ENCODE data around the gene CFD. TPM values are rescaled to one million over a fixed set of nuclear protein-coding genes. Genes with fewer than 3 reads are reported as not detected.

CFD gene
- total RNA-seq, 6 experiments from 2014 or later, result 0.84 to 1.7 (median 0.98) TPM

GRCh38 chr19:812049-812746, 47.3 kb upstream of the CFD start:
- DNase-seq, result no peak
- Mint-ChIP-seq H3K27ac (no peak overlapping the region), H3K36me3 (ENCODE audit: low read depth) (peaks cover 50% of the 10 kb centered on the region), H3K27me3 (ENCODE audit: insufficient read depth) (peaks cover 31% of the 10 kb centered on the region), H3K9me3 (peaks cover 13% of the 10 kb centered on the region), H3K4me3 (no peak overlapping the region), H3K4me1 (ENCODE audit: low read depth) (no peaks in the 10 kb centered on the region)
- no peak for TF ChIP-seq CTCF (IDR thresholded peaks at IDR 0.05)

- peaks cover 45% of the 10 kb centered on the region for H3K36me3 Mint-ChIP-seq (ENCODE audit: low read depth)
- H3K9me3 Mint-ChIP-seq, result peaks cover 13% of the 10 kb centered on the region
- DNase-seq, result no peak
- no peak overlapping the region for H3K4me3 Mint-ChIP-seq
- no peak overlapping the region for H3K27ac Mint-ChIP-seq
- H3K4me1 Mint-ChIP-seq (ENCODE audit: low read depth), result no peaks in the 10 kb centered on the region
- H3K27me3 Mint-ChIP-seq (ENCODE audit: insufficient read depth), result peaks cover 30% of the 10 kb centered on the region
- TF ChIP-seq CTCF (IDR thresholded peaks at IDR 0.05), result no peak
Measured at GRCh38 chr19:812747-813218, 46.7 kb upstream of the CFD start.

- no peak overlapping the region for H3K4me3 Mint-ChIP-seq
- no peak for DNase-seq
- peaks cover 42% of the 10 kb centered on the region for H3K36me3 Mint-ChIP-seq (ENCODE audit: low read depth)
- no peak overlapping the region for H3K27ac Mint-ChIP-seq
- TF ChIP-seq CTCF (IDR thresholded peaks at IDR 0.05), result no peak
- H3K9me3 Mint-ChIP-seq, result peaks cover 13% of the 10 kb centered on the region
- H3K27me3 Mint-ChIP-seq (ENCODE audit: insufficient read depth), result peaks cover 30% of the 10 kb centered on the region
- no peaks in the 10 kb centered on the region for H3K4me1 Mint-ChIP-seq (ENCODE audit: low read depth)
Measured at GRCh38 chr19:813219-814151, 46.0 kb upstream of the CFD start.

GRCh38 chr19:814152-815078, 45.0 kb upstream of the CFD start:
- TF ChIP-seq CTCF (IDR thresholded peaks at IDR 0.05), result no peak
- DNase-seq, result no peak
- peaks cover 42% of the 10 kb centered on the region for H3K36me3 Mint-ChIP-seq (ENCODE audit: low read depth)
- peak overlapping the region; percentile 32; the same call in 1 of the 2 replicates for H3K4me3 Mint-ChIP-seq
- H3K4me1 Mint-ChIP-seq (ENCODE audit: low read depth), result no peaks in the 10 kb centered on the region
- peak overlapping the region; percentile 43; the same call in 1 of the 2 replicates for H3K27ac Mint-ChIP-seq
- peaks cover 29% of the 10 kb centered on the region for H3K27me3 Mint-ChIP-seq (ENCODE audit: insufficient read depth)
- H3K9me3 Mint-ChIP-seq, result peaks cover 13% of the 10 kb centered on the region
